ENCODE measurements around the gene MYO7B. TPM values are rescaled to one million over a fixed set of nuclear protein-coding genes. Genes with fewer than 3 reads are reported as not detected.
A peak's percentile ranks its signal among the peaks of the same experiment; 100 is the strongest.

The MYO7B gene
- total RNA-seq, 6 donors from 2014 or later = 1.2 to 6.1 (median 3.1) TPM

GRCh38 chr2:127511917-127512316, 23.6 kb upstream of the MYO7B start:
- peaks cover 43 to 72% (median 54%) of the 10 kb centered on the region in 4 donors for H3K4me1 ChIP-seq
- WGBS, 2 donors = 41 to 48% methylated on average over 1 of the region's 1 CpG
- H3K4me3 ChIP-seq = no peak overlapping the region
- DNase-seq (no peak), ATAC-seq (ENCODE audit: low FRiP score in 2 of 2) (no peak)
- H3K27ac ChIP-seq = no peak overlapping the region
- no peaks in the 10 kb centered on the region for H3K27me3 ChIP-seq
- H3K36me3 ChIP-seq = peaks cover 0 to 18% (median 9%) of the 10 kb centered on the region in 4 donors
- no peaks in the 10 kb centered on the region for H3K9me3 ChIP-seq
- TF ChIP-seq POLR2AphosphoS5 (IDR thresholded peaks at IDR 0.05) = no peak
- no peak for TF ChIP-seq POLR2A (IDR thresholded peaks at IDR 0.05)
- no peak for TF ChIP-seq CTCF (IDR thresholded peaks at IDR 0.05)
- no peak for TF ChIP-seq EP300 (IDR thresholded peaks at IDR 0.05)

GRCh38 chr2:127512362-127512761, 23.1 kb upstream of the MYO7B start:
- H3K4me1 ChIP-seq = peaks cover 41 to 70% (median 50%) of the 10 kb centered on the region in 4 donors
- H3K27me3 ChIP-seq = no peaks in the 10 kb centered on the region
- WGBS, 2 donors = 90 to 93% methylated on average over 4 of the region's 4 CpGs
- ATAC-seq (ENCODE audit: low FRiP score in 2 of 2) (no peak), DNase-seq (no peak)
- H3K9me3 ChIP-seq = no peaks in the 10 kb centered on the region
- H3K27ac ChIP-seq = no peak overlapping the region
- peaks cover 0 to 18% (median 9%) of the 10 kb centered on the region in 4 donors for H3K36me3 ChIP-seq
- TF ChIP-seq POLR2AphosphoS5 (IDR thresholded peaks at IDR 0.05) (no peak), CTCF (IDR thresholded peaks at IDR 0.05) (no peak), POLR2A (IDR thresholded peaks at IDR 0.05) (no peak), EP300 (IDR thresholded peaks at IDR 0.05) (no peak)
- H3K4me3 ChIP-seq = no peak overlapping the region

- Histone ChIP-seq H3K27ac (peak overlapping the region in 1 of 4 donors; percentile 21), H3K9me3 (no peaks in the 10 kb centered on the region), H3K36me3 (peaks cover 0 to 26% (median 9%) of the 10 kb centered on the region in 4 donors), H3K4me3 (no peak overlapping the region), H3K4me1 (peaks cover 24 to 55% (median 33%) of the 10 kb centered on the region in 4 donors), H3K27me3 (no peaks in the 10 kb centered on the region)
- no peak for DNase-seq
- ATAC-seq (ENCODE audit: low FRiP score in 2 of 2) = no peak
- WGBS, 2 donors = 81 to 85% methylated on average over 10 of the region's 10 CpGs
- TF ChIP-seq POLR2A (IDR thresholded peaks at IDR 0.05) = no peak
Observed at GRCh38 chr2:127514076-127514475, 21.4 kb upstream of the MYO7B start.

- Histone ChIP-seq H3K9me3 (no peaks in the 10 kb centered on the region), H3K27ac (peak overlapping the region in 2 of 4 donors; percentile 13 to 21), H3K4me3 (no peak overlapping the region), H3K4me1 (peaks cover 21 to 50% (median 29%) of the 10 kb centered on the region in 4 donors), H3K36me3 (peaks cover 0 to 28% (median 9%) of the 10 kb centered on the region in 4 donors), H3K27me3 (no peaks in the 10 kb centered on the region)
- DNase-seq (peak in 1 of 2 donors; percentile 37), ATAC-seq (ENCODE audit: low FRiP score in 2 of 2) (peak in 1 of 2 donors; percentile 46)
- TF ChIP-seq CTCF (IDR thresholded peaks at IDR 0.05) = no peak
- TF ChIP-seq EP300 (IDR thresholded peaks at IDR 0.05) = no peak
- no peak for TF ChIP-seq POLR2AphosphoS5 (IDR thresholded peaks at IDR 0.05)
- no peak for TF ChIP-seq POLR2A (IDR thresholded peaks at IDR 0.05)
- WGBS, 2 donors = 92 to 93% methylated on average over 3 to 12 of the region's 13 CpGs
Observed at GRCh38 chr2:127514485-127514884, 21.0 kb upstream of the MYO7B start.

GRCh38 chr2:127515383-127515915, 20.0 kb upstream of the MYO7B start:
- 67 to 74% methylated on average over 6 of the region's 6 CpGs for WGBS, 2 donors
- TF ChIP-seq EP300 (IDR thresholded peaks at IDR 0.05) (no peak), CTCF (IDR thresholded peaks at IDR 0.05) (no peak), POLR2A (IDR thresholded peaks at IDR 0.05) (no peak), POLR2AphosphoS5 (IDR thresholded peaks at IDR 0.05) (no peak)
- DNase-seq (no peak), ATAC-seq (ENCODE audit: low FRiP score in 2 of 2) (peak in 1 of 2 donors; percentile 56)
- peaks cover 3 to 37% (median 12%) of the 10 kb centered on the region in 4 donors for H3K36me3 ChIP-seq
- no peak overlapping the region for H3K4me3 ChIP-seq
- no peaks in the 10 kb centered on the region for H3K9me3 ChIP-seq
- H3K4me1 ChIP-seq = peaks cover 14 to 41% (median 26%) of the 10 kb centered on the region in 4 donors
- peak overlapping the region; percentile 12 to 67 (median 45) for H3K27ac ChIP-seq
- H3K27me3 ChIP-seq = no peaks in the 10 kb centered on the region

Data from upper lobe of left lung (tissue), 6 donors.